H9 (cell line): ENCODE data around the gene PCA3. TPM values are rescaled to one million over a fixed set of nuclear protein-coding genes. Genes with fewer than 3 reads are reported as not detected.

Source experiments
- DNase-seq: peaks from one replicate; pipeline ENCODE4 v3.0.0-alpha.2; 2017
- H2AFZ ChIP-seq: one replicate; pipeline ENCODE4 v1.6.1; 2013; ENCODE audit warnings: mild to moderate bottlenecking, low read length, control low read depth, moderate library complexity
- H2AK5ac ChIP-seq: 2 replicates; pipeline ENCODE4 v1.6.1; 2013; ENCODE audit warnings: low read length, control low read depth, mixed read lengths; ENCODE audit not compliant: insufficient read length
- H2BK120ac ChIP-seq: one replicate; pipeline ENCODE4 v1.6.1; 2013; ENCODE audit warnings: low read depth, mild to moderate bottlenecking, low read length, control low read depth, inconsistent platforms; ENCODE audit not compliant: poor library complexity, severe bottlenecking
- H2BK12ac ChIP-seq: 2 replicates; pipeline ENCODE4 v1.6.1; 2013; ENCODE audit warnings: low read length, control low read depth, mixed read lengths, low read depth; ENCODE audit not compliant: insufficient read length
- H2BK15ac ChIP-seq: 2 replicates; pipeline ENCODE4 v1.6.1; 2013; ENCODE audit warnings: low read depth, low read length, control low read depth
- H2BK20ac ChIP-seq: one replicate; pipeline ENCODE4 v1.6.1; 2013; ENCODE audit warnings: low read depth, mild to moderate bottlenecking, low read length, control low read depth, inconsistent platforms; ENCODE audit not compliant: poor library complexity, severe bottlenecking
- H2BK5ac ChIP-seq: 2 replicates; pipeline ENCODE4 v1.6.1; 2013; ENCODE audit warnings: low read length, control low read depth, mixed read lengths; ENCODE audit not compliant: insufficient read length
- H3K14ac ChIP-seq: 2 replicates; pipeline ENCODE4 v1.6.1; 2013; ENCODE audit warnings: low read length, control low read depth; ENCODE audit not compliant: insufficient read depth
- H3K18ac ChIP-seq: 2 replicates; pipeline ENCODE4 v1.6.1; 2013; ENCODE audit warnings: low read depth, mild to moderate bottlenecking, mixed read lengths, low read length, control low read depth; ENCODE audit not compliant: insufficient read length
- H3K23ac ChIP-seq: 2 replicates; pipeline ENCODE4 v1.6.1; 2013; ENCODE audit warnings: low read length, control low read depth, mixed read lengths, low read depth; ENCODE audit not compliant: insufficient read length
- H3K23me2 ChIP-seq: 2 replicates; pipeline ENCODE4 v1.6.1; 2013; ENCODE audit warnings: low read depth, mild to moderate bottlenecking, mixed read lengths, low read length, control low read depth; ENCODE audit not compliant: insufficient read length, poor library complexity, severe bottlenecking
- H3K27ac ChIP-seq: 2 replicates; pipeline ENCODE4 v1.5.1; 2013; ENCODE audit warnings: low read length, control low read depth, mixed read lengths, low read depth; ENCODE audit not compliant: insufficient read length
- H3K27me3 ChIP-seq: 2 replicates; pipeline ENCODE4 v1.6.1; 2013; ENCODE audit warnings: low read length, control low read depth, inconsistent platforms; ENCODE audit not compliant: insufficient read depth
- H3K4ac ChIP-seq: 2 replicates; pipeline ENCODE4 v1.6.1; 2013; ENCODE audit warnings: low read depth, mild to moderate bottlenecking, control low read depth, inconsistent platforms, low read length, moderate library complexity
- H3K4me1 ChIP-seq: 2 replicates; pipeline ENCODE4 v1.6.1; 2013; ENCODE audit warnings: low read length, control low read depth, inconsistent platforms; ENCODE audit not compliant: insufficient read depth
- H3K4me2 ChIP-seq: 2 replicates; pipeline ENCODE4 v1.6.1; 2013; ENCODE audit warnings: low read length, control low read depth, mixed read lengths; ENCODE audit not compliant: insufficient read length, insufficient read depth
- H3K56ac ChIP-seq: 2 replicates; pipeline ENCODE4 v1.6.1; 2013; ENCODE audit warnings: low read depth, mild to moderate bottlenecking, mixed read lengths, low read length, control low read depth; ENCODE audit not compliant: insufficient read length
- H3K79me1 ChIP-seq: 2 replicates; pipeline ENCODE4 v1.6.1; 2013; ENCODE audit warnings: low read depth, mild to moderate bottlenecking, moderate library complexity, low read length, control low read depth, inconsistent platforms; ENCODE audit not compliant: insufficient read depth, poor library complexity, severe bottlenecking
- H3K79me2 ChIP-seq: 2 replicates; pipeline ENCODE4 v1.6.1; 2013; ENCODE audit warnings: low read length, control low read depth, inconsistent platforms; ENCODE audit not compliant: insufficient read depth
- H3K9ac ChIP-seq: 2 replicates; pipeline ENCODE4 v1.6.1; 2013; ENCODE audit warnings: low read length, control low read depth, mixed read lengths; ENCODE audit not compliant: insufficient read length; ENCODE audit errors: extremely low read depth
- H3K9me3 ChIP-seq: one replicate; pipeline ENCODE4 v1.6.1; 2013; ENCODE audit warnings: low read depth, low read length, inconsistent platforms; ENCODE audit not compliant: control insufficient read depth
- H3T11ph ChIP-seq: one replicate; pipeline ENCODE4 v1.6.1; 2013; ENCODE audit warnings: mild to moderate bottlenecking, low read length, control low read depth, inconsistent platforms
- H4K20me1 ChIP-seq: one replicate; pipeline ENCODE4 v1.6.1; 2013; ENCODE audit not compliant: control insufficient read depth, insufficient read length, insufficient read depth
- H4K5ac ChIP-seq: 2 replicates; pipeline ENCODE4 v1.6.1; 2013; ENCODE audit warnings: low read depth, mild to moderate bottlenecking, mixed read lengths, low read length, control low read depth; ENCODE audit not compliant: insufficient read length
- H4K8ac ChIP-seq: replicated peaks from 2 replicates; pipeline ENCODE4 v1.6.1; 2013; ENCODE audit warnings: low read length, control low read depth, mixed read lengths, low read depth; ENCODE audit not compliant: insufficient read length
- H4K91ac ChIP-seq: 2 replicates; pipeline ENCODE4 v1.6.1; 2013; ENCODE audit warnings: low read depth, mild to moderate bottlenecking, moderate library complexity, mixed read lengths, low read length, control low read depth; ENCODE audit not compliant: insufficient read length
- H3K27ac Mint-ChIP-seq, 3 experiments: 2 replicates in 2 of 3; 3 replicates in 1 of 3; pipeline ENCODE4 v1.8.0; 2020 to 2021; ENCODE audit warnings: mixed read lengths in 3 of 3, mild to moderate bottlenecking in 1 of 3, moderate library complexity in 1 of 3
- H3K27me3 Mint-ChIP-seq: 2 replicates; pipeline ENCODE4 v1.8.0; 2021; ENCODE audit warnings: low read depth, mild to moderate bottlenecking, moderate library complexity, mixed read lengths
- H3K36me3 Mint-ChIP-seq, 3 experiments: 2 replicates in 2 of 3; 3 replicates in 1 of 3; pipeline ENCODE4 v1.8.0; 2020 to 2021; ENCODE audit warnings: low read depth in 3 of 3, mixed read lengths in 3 of 3; ENCODE audit not compliant: insufficient read depth in 1 of 3
- H3K4me1 Mint-ChIP-seq, 2 experiments: 2 replicates each; pipeline ENCODE4 v1.8.0; 2020; ENCODE audit warnings: mixed read lengths in 2 of 2
- H3K4me3 Mint-ChIP-seq, 2 experiments: 2 replicates in 1 of 2; 3 replicates in 1 of 2; pipeline ENCODE4 v1.8.0; 2020 to 2021; ENCODE audit warnings: mild to moderate bottlenecking in 2 of 2, mixed read lengths in 2 of 2, moderate library complexity in 1 of 2
- H3K9me3 Mint-ChIP-seq, 2 experiments: 2 replicates in 1 of 2; 3 replicates in 1 of 2; pipeline ENCODE4 v1.8.0; 2020; ENCODE audit warnings: mild to moderate bottlenecking in 2 of 2, mixed read lengths in 2 of 2, moderate library complexity in 1 of 2
- CTCF ChIP-seq: fragments of 200-600 bp; sonication (generic); conservative IDR thresholded peaks from 3 replicates; pipeline ENCODE4 v1.8.0; 2021; ENCODE audit warnings: antibody characterized with exemption, mild to moderate bottlenecking
- WGBS: extraction: QIAGEN DNeasy Blood & Tissue Kit; methylation state at CpG from one replicate; pipeline ENCODE4 v1.1.7; 2013; ENCODE audit warnings: missing lambda C conversion rate, low lambda C conversion rate, mixed read lengths; ENCODE audit not compliant: insufficient read length; ENCODE audit errors: extremely low coverage; 5-methylcytosine and 5-hydroxymethylcytosine counted together
- total RNA-seq: library from RNA; stranded (reverse); gene quantifications from 2 replicates; pipeline ENCODE4 v1.2.1, GENCODE V29; 2021

The PCA3 gene
- total RNA-seq, 1 experiment from 2014 or later: not detected

GRCh38 chr9:76716085-76716672 lies 48.1 kb upstream of the PCA3 start:
- no peaks in the 10 kb centered on the region; a peak in 2 of 7 replicates for H3K36me3 Mint-ChIP-seq
- Histone ChIP-seq H3K14ac (no peak overlapping the region), H2BK15ac (no peak overlapping the region), H3K27me3 (no peaks in the 10 kb centered on the region), H3K79me2 (no peaks in the 10 kb centered on the region), H4K91ac (no peak overlapping the region), H2BK12ac (no peak overlapping the region), H3K27ac (no peak overlapping the region), H4K5ac (no peak overlapping the region), H3K9ac (no peak overlapping the region), H2BK5ac (no peak overlapping the region), H4K8ac (no peak overlapping the region), H3K56ac (no peak overlapping the region), H2BK20ac (no peak overlapping the region), H2BK120ac (no peak overlapping the region), H4K20me1 (no peaks in the 10 kb centered on the region), H3K18ac (no peak overlapping the region), H3K4me1 (no peaks in the 10 kb centered on the region), H2AFZ (no peak overlapping the region), H3K4ac (no peak overlapping the region), H3K9me3 (no peaks in the 10 kb centered on the region), H3K23me2 (no peaks in the 10 kb centered on the region), H3K4me2 (no peak overlapping the region), H3K23ac (no peak overlapping the region), H3T11ph (no peak overlapping the region), H2AK5ac (no peak overlapping the region), H3K79me1 (no peaks in the 10 kb centered on the region)
- no peak for DNase-seq
- H3K27ac Mint-ChIP-seq: no peak overlapping the region
- no peak for TF ChIP-seq CTCF
- H3K27me3 Mint-ChIP-seq: no peaks in the 10 kb centered on the region
- no peaks in the 10 kb centered on the region for H3K9me3 Mint-ChIP-seq
- H3K4me1 Mint-ChIP-seq: peaks cover 6 to 7% of the 10 kb centered on the region in 2 experiments
- H3K4me3 Mint-ChIP-seq: no peak overlapping the region
- no CpG with 5 or more reads among the region's 7 CpGs for WGBS
